NCI-H2081 treated with DMSO at 0.1 percent for 48 hours (cell line): ENCODE data around the gene FAM20C.
"Not testable (repeated sequence)": the region's sequence is repeated elsewhere in the genome, so short reads cannot be mapped to it uniquely, and the experiment has no call there.

Experiments
- DNase-seq: peaks from one replicate; lab custom pipeline; 2025; lab: John Stamatoyannopoulos, UW

FAM20C gene

DNA sequence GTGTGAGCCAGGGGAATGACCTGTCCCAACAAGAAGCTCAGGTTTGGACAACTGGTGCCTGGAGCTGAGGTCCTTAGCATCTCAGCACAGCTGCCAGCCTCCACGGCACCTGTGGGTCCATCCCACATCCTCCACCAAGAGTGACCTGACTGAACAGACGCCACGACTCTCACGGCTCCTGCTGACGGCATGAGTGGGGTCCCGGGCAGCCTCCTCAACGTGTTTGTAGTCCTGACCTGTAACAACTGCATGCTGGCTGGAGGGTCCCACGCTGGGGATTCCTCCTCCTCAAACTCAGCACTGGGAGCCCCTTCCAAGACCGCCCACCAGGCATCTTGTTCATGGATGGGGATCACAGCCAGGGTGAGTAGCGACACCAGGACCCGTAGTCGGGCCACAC lies 36.2 kb downstream of the FAM20C start:
- no peak for DNase-seq

DNA sequence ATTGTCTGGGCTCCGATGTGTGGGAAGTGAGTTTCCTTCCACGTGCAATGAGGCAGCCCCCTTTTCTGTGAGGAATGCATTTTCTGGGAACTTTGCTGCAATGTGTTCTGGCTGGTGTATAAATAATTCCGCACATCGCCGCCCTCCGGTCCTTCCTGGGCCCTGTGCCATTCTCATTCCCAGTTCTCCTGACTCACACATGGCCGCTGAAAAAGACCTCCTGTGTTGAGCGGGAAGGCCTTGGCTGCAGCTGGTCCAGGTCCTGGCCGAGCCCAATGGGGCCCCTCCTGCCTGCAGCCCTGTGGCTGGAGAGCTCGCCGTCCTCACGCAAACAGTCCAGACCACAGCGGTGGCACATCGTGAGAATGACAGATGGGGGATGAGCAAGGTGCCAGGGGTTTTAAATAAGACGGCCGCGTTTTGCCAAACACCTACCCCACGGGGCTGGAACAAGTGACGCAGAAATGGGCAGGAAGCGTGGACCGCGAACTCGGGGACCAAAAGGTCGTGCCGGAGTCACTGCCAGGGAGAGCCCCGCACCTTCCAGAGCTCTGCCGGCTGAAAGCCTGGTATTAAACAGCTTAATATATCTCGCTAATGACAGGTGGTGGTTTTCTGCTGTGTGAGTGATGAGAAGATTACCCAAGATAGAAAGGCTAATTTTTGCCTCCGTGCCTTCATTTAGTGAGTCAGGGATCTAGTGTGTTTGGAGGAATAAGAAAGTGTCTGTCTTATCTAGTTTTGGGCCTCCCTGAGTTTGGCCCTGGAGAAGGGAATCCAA lies 37.0 kb downstream of the FAM20C start:
- no peak for DNase-seq

DNA sequence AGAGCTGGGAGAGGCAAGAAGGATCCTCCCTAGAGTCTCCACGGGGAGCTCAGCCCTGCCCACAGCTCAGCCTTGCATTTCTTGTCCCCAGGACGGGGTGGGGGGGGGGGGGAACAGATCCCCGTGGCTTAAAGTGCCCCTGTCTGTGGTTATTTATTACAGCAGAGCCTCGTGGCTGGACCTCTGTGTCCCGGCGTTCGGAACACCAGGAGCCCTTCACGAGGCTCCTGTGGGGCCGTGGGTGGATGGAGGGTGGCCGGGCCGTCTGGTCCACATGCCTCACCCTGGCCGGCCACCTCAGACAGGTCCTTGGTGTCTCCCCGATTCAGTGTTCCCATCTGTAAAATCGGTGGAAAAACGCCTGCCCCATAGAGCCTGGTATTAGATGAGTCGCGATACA lies 37.9 kb downstream of the FAM20C start:
- no peak for DNase-seq

DNA sequence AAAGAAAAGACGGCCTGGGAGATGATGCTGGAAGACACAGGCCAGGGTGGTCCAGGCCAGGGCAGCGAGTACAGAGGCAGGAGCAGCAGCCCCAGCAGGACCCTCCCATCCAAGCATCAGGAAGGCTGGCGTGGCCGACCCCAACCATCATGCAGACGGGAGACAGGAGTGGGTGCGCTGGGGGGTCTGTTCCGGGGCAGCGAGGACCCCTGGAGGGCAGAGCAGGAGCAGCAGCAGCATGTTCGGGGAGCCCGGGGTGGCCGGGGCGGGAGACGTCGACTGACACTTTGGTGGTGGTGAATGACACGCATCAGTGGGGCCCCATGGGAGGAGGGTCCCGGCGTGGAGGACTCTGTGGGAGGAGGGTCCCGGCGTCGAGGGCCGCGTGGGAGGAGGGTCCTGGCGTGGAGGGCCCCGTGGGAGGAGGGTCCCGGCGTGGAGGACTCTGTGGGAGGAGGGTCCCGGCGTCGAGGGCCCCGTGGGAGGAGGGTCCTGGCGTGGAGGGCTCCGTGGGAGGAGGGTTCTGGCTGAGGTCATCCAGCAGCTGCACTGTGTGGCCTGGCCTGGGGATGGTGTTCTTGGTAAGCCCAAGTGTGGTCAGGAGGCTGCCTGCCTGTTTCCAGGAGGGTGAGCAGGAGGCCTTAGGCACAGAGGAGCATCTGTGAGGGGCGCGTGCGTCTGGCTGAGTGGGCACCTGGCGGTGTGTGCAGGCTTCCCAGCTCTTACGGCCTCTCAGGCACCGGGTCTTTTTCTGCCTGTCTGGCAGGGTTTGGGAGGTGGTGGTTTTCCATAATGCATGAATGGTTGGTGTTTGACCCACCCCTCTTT lies 38.9 kb downstream of the FAM20C start:
- DNase-seq, result no peak

DNA sequence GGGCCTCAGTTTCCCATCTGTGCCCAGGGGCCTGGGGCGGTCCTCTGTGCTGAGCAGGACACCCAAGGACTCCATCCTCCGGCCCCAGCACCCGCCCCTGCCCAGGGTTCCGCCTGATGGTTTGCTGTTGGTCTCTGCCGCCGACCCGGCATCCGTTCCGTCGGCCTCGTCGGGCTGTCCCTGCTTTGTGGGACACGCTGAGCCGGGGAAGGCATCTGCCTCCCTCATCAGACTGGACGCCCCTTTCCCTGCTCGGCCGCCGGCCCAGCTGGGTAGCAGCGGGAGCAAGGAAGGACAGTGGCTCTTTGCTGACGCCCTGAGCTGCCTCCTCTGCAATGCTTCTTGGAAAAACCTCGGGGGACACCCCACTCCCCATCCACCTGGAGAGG lies 39.5 kb downstream of the FAM20C start:
- DNase-seq, result no peak

DNA sequence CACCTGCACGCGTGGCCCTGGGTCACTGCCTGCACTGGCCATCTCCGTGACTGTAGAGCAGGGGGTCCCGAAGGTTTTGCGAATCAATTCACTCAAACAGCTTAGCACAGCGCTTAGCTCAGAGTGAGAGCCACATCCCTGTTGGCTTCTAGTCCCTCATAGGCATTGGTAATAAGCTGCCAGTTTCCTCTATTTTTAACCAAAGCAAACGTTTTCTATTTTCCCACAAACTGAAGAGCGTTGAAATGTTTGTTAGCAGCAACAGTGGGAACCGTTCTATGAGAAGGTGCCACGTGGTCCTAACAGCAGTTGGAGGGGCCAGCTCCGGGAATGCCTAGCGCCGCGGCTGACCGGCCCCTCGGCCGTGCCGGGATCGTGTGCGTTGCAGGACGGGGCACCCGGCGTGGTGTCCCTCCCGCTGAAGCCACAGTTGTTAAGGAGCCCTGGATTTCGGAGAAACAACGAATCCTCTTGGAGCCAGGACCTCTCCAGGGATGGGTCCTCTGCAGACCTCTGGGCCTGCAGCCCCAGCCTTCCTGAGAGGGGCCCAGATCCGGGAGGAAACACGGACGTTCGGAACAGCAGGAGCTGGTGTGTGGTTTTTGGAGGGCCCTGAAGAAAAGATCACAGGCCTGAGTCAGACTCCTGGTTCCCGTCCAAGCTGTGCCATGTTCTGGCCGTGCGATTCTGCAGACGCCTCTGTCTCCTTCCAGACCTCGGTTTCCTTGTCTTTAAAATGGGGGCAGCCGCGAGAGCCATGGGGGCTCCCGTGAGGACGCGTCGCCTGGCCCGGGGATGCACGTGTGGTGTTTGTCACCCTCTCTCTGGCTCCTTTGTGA lies 40.3 kb downstream of the FAM20C start:
- DNase-seq, result no peak

DNA sequence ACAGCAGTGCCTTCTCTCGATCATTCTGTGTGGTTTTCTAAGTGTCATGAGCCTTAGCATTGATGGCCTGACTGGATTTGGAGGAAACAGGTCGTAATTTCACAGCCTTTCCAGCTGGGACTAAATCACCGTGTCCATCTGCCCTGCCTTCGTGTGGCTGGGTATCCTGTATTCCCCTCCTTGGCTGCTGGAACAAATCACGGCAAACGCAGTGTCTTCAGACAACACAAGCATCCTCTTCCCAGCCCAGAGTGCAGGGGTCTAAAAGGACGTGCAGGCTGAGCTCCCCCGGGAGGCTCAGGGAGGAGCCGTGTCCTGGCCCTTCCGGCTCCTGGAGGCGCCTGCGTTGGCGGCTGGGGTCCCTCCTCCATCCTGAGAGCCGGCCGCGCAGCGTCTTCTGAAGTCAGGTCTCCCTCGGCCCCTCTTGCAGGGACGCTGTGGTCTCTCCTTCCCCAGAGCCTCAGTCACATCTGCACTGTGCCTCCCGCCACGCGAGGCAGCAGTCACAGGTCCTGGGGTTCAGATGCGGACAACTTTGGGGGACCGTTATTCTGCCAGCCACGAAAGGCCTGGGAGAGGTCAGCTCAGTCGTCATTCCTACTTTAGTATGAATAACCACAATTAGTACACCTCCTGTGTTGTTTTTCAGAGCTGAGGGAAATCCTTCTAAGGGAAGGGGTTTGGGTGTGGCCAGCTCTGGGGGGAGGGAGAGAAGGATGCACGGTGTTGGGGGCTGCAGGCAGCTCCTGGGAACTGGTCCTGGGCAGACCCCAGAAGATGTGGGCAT lies 41.1 kb downstream of the FAM20C start:
- DNase-seq, result no peak

DNA sequence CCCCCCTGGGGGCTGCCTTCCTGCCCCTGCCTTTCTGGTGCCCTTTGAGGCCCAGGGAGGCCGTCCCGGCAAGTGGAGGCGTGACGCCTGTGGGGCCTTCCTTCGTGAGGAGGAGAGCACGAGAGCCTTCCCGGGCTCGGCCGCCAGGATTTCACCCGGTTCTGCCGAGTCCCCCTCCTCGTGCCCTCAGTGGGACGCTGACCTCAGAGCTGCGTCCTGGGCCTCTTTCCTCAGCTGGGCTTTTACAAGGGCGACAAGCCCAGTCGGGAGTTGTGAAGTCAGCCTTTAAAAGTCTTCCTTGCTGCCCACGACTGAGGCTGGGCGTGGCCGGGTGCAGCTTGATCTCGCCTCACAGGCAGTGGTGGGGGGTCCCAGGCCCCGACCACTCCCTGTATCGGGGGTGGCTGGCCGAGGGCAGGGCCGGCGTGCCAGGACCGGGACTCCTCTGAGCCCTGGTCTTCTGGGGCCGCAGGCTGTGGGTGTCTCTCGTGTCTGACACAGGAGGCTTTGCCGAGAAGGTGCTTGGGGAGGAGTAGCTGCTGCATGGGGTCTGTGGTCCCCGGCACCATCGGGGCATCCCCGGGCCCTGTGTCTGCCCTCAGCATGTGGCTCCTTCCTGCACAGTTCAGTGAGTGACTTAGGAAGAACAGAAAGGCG lies 41.8 kb downstream of the FAM20C start:
- DNase-seq, result no peak

DNA sequence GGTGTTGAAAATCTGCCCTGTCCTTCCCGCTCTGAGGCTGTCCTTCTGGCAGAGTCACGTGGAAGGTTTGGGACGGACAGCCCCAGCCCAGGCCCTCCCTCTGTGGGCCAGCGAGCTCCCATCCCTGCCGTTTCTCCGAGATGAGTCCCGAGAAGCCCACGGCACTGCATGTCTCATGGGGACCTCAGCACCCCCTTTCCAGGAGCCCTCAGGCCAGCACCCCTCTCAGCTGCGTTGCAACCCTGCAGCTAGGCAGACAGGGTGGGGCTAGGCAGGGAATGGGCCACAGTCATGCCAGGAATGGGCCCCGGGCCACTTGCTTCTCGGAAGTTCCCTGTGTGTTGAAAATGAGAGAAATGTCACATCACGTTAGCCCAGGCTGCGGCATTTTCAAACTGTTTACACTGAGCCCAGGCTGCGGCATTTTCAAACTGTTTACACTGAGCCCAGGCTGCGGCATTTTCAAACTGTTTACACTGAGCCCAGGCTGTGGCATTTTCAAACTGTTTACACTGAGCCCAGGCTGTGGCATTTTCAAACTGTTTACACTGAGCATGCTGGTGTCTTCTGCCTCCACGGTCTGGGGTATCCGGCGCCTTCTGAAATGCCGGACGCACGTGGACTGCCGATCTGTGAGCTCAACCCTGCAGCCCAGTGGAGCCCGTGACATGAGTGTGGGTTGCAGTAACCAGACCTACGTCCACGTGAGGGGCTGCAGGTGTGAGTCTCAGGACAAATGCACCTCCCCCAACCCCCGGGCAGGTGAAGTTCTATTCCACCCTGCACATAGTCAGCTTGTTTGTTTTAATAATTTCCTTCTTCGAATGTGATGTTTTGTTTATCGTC lies 42.6 kb downstream of the FAM20C start:
- DNase-seq, result no peak

DNA sequence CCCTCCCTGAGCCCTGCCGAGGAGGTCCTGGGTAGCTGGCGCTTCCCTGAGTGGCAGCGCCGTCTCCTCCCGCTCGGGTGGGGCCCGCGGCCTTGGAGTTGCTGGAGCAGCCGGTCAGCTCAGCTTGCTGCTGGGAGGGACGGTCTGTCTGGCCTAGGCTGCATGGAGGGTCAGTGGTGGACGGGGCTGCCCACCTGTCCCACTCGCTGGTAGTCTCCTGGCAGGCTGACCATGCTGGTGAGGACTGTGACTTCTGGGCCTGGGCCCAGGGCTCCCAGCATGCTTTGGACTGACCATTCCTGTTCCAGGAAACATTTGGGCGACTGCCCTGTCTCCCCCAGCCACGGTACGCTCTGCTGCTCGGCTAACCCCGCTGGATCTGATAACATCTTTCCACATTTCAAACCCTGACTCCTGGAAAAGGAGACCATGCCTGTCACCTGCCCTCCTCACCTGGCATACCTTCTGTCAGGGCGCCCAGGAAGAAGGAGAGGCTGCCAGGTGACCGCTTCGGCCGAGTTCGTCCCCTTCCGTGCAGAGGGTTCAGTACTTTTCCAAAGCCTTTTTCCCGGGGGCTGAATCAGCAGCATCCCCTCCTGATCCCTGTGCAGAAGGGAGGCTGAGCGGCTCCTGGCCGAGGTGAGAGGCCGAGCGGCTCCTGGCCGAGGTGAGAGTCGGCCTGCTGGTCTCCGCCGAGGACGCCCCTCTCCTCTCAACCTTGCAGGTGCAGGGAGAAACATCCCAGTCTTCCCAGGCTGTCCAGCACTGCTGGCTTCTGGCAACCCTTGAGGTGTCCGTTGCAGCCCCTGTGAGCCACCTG lies 43.4 kb downstream of the FAM20C start:
- DNase-seq, result no peak

DNA sequence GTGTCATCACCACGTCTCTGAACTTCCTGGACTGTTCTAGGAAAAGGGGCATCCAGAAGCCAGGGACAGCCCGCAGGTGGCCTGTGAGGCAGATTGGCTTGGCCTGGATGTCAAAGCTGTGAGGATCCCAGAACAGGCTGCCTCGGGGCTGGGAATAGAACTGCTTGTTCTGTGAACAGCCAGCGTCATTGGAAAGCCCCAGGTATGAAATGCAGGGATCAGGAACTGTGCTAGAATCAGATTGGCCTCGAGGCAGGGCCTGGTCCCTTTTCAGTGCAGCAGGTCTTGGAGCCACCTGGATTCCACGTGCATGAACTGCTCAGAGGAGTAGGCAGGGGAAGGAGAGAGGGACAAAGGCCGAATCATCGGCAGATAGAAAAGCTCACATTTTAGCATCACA lies 44.6 kb downstream of the FAM20C start:
- DNase-seq, result no peak

DNA sequence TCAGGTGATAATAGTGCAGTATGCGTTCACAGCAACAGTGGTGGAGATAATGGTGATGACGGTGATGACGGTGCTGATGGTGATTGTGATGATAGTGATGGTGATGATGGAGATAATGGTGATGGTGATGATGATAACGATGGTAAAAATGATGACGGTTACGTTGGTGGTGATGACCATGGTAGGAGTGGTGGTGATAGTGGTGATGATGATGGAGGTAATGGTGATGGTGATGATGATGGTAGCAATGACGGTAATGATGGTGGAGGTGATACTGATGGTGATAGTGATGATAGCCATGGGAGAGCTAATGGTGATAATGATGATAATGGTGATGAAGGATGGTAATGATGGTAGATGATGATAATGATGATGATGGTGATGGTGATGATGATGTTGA lies 45.0 kb downstream of the FAM20C start:
- DNase-seq, result no peak

DNA sequence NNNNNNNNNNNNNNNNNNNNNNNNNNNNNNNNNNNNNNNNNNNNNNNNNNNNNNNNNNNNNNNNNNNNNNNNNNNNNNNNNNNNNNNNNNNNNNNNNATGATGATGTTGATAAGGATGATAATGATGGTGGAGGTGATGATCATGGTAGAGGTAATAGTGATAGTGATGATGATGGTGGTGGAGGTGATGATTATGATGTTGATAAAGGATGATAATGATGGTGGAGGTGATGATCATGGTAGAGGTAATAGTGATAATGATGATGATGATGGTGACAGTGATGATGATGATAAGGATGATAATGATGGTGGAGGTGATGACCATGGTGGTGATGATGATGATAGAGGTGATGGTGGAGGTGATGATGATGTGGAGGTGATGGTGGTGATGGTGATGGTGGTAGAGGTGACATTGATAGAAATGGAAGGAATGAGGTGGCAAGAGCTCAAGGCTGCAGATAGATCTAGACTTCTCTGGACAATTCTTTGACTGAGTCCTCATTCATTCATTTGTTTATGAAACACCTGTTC lies 47.8 kb downstream of the FAM20C start:
- DNase-seq, result no peak

DNA sequence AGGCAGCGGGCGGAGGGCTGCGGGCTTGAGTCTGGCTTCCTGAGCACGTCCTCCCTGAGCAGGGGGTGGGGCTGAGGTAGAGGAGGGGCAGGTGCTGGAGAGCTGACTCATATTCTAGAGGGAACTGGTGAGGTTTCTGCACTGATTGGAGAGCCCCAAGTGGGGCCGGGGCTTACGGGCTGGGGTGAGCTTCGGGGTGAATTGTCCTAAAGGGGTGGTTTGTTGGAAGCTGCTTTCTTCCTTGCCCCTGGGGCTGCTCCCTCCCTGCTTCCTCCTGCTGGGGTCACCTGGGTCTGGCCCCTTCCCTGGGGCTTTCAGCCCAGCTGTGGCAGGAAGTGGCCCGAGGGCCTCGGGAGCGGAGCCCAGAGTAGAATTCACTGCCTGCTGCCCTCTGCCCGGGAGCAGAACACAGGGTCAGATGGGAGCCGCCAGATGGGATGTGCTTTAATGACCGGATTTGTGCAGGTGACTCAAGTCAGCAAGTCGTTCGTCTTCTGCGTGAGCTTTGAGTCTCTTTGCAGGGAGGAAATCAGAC lies 48.6 kb downstream of the FAM20C start:
- no peak for DNase-seq

DNA sequence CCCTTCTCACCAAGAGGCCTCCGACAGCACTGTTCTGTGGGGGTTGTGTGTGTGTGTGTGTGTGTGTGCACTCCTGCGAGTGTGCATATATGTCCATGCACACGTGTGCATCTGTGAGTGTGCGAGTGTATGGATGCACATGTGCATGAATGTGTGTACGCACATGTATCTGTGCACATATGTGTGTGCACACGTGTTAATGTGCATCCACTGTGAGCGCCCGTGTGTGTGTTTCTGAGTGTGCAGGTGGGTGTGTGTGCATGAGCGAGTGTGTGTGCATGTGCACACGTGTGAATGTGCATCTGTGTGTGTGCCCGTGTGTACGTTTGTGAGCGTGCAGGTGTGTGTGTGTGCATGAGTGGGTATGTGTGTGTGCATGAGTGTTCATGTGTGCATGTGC lies 49.1 kb downstream of the FAM20C start:
- no peak for DNase-seq

DNA sequence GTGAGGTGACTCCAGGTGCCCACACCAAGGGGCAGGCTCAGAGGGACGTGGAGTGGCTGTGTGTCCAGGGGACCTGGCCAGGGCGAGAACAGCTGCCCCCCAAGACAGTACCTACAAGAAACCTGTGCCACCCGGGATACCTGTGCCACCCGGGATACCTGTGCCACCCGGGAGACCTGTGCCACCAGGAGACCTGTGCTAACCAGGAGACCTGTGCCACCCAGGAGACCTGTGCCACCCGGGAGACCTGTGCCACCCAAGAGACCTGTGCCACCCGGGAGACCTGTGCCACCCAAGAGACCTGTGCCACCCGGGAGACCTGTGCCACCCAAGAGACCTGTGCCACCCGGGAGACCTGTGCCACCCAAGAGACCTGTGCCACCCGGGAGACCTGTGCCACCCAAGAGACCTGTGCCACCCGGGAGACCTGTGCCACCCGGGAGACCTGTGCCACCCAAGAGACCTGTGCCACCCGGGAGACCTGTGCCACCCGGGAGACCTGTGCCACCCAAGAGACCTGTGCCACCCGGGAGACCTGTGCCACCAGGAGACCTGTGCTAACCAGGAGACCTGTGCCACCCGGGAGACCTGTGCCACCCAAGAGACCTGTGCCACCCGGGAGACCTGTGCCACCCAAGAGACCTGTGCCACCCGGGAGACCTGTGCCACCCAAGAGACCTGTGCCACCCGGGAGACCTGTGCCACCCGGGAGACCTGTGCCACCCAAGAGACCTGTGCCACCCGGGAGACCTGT lies 50.6 kb downstream of the FAM20C start:
- not testable (repeated sequence) for DNase-seq

DNA sequence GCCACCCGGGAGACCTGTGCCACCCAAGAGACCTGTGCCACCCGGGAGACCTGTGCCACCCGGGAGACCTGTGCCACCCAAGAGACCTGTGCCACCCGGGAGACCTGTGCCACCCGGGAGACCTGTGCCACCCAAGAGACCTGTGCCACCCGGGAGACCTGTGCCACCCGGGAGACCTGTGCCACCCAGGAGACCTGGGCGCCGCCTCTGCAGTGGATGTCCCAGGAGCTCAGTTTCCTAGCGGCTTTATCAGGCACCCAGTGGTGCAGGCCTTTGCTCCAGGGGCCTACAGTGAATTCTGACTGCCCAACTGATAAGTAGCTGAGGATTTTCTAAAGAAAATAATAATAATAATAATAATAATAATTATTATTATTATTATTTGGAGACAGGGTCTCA lies 51.2 kb downstream of the FAM20C start:
- DNase-seq, result not testable (repeated sequence)

DNA sequence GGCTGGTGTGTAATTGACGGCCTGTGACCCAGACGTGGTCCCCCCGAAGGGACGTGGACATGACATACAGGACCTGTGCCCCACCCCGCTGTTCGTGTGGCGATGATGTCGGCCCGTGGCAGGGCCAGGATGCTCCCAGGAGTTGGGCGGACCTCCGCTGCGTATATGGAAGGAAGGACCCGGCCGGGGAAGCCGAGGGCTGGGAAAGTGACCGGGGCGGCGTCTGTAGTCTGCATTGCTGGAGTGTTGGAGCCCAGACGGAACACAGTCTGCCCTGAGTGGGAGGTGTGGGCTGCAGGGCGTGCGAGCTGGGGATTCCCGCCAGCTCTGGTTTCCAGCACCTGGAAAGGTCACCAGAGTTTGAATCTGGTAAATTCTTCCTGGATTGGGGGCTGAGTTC lies 52.6 kb downstream of the FAM20C start:
- no peak for DNase-seq
